ENCODE data around the gene NLRC5. TPM values are rescaled to one million over a fixed set of nuclear protein-coding genes. Genes with fewer than 3 reads are reported as not detected.

Gene NLRC5
- total RNA-seq, 1 donor from 2014 or later: 63.9 TPM

DNA sequence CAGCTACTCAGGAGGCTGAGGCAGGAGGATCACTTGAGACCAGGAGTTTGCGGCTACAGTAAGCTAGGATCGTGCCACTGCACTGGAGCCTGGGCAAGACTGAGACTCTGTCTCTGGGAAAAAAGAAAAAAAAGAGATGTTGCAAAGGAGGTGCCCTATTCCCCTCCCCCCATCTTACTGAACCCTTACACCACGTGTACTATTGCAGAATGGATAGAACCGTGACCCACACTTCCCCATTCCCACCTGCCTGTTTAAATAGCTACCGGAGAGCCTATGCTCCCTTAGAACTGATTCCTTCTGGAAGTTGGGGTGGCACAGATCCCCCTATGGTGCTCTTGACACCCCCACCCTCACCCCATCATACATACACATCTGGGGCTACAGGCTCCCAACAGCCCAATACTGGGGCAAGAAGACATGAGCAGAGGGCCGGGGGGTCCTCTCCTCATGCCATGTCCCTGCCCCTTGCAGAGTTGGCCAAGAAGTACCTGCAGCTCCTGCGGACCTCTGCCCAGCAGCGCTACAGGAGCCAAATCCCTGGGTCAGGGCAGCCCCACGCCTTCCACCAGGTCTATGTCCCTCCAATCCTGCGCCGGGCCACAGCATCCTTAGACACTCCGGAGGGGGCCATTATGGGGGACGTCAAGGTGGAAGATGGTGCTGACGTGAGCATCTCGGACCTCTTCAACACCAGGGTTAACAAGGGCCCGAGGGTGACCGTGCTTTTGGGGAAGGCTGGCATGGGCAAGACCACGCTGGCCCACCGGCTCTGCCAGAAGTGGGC, 35.7 kb downstream of the NLRC5 start:
- no peak for DNase-seq (ENCODE audit: low spot score)

DNA sequence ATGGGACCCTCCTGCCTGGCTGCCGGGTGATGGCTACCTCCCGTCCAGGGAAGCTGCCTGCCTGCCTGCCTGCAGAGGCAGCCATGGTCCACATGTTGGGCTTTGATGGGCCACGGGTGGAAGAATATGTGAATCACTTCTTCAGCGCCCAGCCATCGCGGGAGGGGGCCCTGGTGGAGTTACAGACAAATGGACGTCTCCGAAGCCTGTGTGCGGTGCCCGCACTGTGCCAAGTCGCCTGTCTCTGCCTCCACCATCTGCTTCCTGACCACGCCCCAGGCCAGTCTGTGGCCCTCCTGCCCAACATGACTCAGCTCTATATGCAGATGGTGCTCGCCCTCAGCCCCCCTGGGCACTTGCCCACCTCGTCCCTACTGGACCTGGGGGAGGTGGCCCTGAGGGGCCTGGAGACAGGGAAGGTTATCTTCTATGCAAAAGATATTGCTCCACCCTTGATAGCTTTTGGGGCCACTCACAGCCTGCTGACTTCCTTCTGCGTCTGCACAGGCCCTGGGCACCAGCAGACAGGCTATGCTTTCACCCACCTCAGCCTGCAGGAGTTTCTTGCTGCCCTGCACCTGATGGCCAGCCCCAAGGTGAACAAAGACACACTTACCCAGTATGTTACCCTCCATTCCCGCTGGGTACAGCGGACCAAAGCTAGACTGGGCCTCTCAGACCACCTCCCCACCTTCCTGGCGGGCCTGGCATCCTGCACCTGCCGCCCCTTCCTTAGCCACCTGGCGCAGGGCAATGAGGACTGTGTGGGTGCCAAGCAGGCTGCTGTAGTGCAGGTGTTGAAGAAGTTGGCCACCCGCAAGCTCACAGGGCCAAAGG, 36.8 kb downstream of the NLRC5 start:
- no peak for DNase-seq (ENCODE audit: low spot score)

GRCh38 chr16:57026778-57027062, 37.4 kb downstream of the NLRC5 start:
- DNase-seq (ENCODE audit: low spot score): no peak

DNA sequence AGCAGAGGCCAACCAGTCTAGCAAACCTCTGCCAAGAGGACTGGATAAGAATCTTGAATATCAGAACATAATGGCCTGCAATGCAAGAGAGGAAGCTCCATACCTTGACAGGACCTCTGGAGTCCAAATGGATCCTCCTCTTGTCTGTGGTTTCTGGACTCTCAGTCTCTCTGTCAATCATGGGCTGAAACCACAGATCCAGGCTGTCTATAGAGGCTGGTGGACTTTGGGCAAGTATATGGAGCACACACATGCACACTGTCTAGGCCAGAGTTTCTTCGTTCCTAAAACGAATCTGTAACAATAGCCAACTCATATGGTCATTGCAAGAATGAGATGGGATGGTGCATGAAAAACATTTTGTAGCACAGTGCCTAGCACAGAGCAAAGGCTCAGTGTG, 37.7 kb downstream of the NLRC5 start:
- DNase-seq (ENCODE audit: low spot score): no peak

GRCh38 chr16:57028086-57028485, 38.7 kb downstream of the NLRC5 start:
- DNase-seq (ENCODE audit: low spot score): no peak

GRCh38 chr16:57029161-57030160, 40.1 kb downstream of the NLRC5 start:
- DNase-seq (ENCODE audit: low spot score): no peak

- DNase-seq (ENCODE audit: low spot score): no peak
These were observed 41.1 kb downstream of the NLRC5 start for GRCh38 chr16:57030346-57030902.

- DNase-seq (ENCODE audit: low spot score): no peak
These were observed 41.8 kb downstream of the NLRC5 start for GRCh38 chr16:57031156-57031555.

DNA sequence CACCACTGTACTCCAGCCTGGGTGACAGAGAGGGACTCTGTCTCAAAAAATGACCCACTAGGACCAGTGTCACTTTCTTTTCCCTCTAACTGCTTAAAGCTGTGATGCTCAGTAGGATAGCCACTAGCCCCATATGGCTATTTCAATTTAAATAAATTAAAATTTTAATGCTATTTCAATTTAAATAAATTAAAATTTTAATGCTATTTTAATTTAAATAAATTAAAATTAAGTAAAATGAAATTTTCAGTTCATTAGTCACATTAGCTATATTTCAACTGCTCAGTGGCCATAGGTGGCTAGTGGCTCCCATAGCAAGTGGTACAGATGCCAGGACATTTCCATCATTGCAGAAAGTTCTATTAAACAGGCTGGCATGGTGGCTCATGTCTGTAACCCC, 43.0 kb downstream of the NLRC5 start:
- no peak for DNase-seq (ENCODE audit: low spot score)

DNA sequence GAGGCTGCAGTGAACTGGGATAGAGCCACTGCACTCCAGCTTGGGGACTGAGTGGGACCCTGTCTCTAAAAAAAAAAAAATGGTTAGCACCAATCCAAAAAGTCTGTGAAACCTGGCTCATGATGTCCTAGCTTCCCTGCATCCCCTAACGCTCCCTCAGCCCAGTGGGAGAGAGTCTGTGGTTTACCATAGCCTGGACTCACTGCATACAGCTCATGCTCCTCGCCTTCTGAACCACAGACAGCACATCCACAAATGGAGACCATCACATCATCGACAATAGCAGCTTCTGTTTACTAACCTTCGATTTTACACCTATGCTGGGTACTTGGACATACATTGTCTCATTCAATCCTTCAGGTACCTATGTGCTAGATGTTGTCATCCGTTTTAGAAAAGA, 43.6 kb downstream of the NLRC5 start:
- no peak for DNase-seq (ENCODE audit: low spot score)

GRCh38 chr16:57036315-57036714, 47.0 kb downstream of the NLRC5 start:
- DNase-seq (ENCODE audit: low spot score): no peak

- no peak for DNase-seq (ENCODE audit: low spot score)
These were observed 47.6 kb downstream of the NLRC5 start for GRCh38 chr16:57036945-57037344.

GRCh38 chr16:57038166-57038565, 48.8 kb downstream of the NLRC5 start:
- no peak for DNase-seq (ENCODE audit: low spot score)

- DNase-seq (ENCODE audit: low spot score): no peak
These were observed 49.9 kb downstream of the NLRC5 start for GRCh38 chr16:57039148-57039812.

DNA sequence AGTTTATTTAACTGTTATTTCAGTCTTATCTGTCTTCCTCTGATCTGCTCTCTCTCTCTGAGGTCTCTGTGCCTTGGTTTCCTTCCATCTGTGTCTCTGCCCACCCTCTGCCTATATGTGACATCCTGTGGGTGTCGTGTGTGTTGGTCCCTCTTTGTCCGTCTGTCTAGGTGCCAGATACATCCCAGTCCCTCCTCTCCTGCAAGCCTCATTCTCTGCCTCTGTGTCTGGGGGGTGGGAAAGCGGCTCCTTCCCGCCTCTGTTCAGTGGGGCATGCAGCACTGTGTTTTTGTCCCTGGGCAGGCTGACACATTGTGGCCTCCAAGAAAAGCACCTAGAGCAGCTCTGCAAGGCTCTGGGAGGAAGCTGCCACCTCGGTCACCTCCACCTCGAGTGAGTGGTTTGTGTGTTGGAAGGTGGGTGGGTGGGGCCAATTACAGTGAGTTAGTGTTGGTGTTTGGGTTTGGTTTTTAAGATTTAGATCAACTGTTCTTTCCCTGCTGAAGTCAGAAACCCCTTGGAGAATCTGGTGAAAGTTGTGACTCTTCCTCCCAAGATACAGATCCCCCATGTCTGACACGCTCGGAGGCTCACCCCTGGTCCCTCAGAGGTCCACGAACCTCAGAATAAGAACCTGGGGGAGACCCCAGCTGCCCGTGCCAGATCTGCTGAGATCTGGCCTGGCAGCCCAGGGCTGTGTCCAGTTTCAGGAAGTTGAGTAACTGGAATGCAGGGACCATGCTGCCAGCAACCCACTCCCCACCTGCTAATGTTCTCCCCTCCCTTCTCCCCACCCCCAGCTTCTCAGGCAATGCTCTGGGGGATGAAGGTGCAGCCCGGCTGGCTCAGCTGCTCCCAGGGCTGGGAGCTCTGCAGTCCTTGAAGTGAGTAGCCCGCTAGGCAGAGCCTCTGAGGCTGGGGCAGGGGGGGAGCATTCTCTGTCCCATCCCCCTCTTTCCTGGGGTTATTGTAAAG, 52.1 kb downstream of the NLRC5 start:
- no peak for DNase-seq (ENCODE audit: low spot score)

GRCh38 chr16:57042157-57043111, 53.1 kb downstream of the NLRC5 start:
- no peak for DNase-seq (ENCODE audit: low spot score)

DNA sequence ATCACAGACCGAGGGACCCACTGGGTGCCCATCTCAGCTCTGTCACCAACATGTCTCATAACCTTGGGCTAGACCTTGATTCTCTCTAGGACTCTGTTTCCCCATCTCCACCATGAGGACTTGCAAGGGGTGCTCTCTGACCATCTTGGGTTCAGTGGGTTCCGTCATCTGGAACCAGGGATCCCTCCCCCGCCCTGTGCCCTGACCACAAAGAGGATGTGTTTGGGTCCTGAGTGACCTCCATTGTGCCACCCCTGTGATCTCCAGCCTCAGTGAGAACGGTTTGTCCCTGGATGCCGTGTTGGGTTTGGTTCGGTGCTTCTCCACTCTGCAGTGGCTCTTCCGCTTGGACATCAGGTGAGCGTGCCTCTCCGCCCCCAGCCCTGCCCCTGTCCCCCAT, 53.9 kb downstream of the NLRC5 start:
- no peak for DNase-seq (ENCODE audit: low spot score)
